ENCODE measurements around the gene CYB5B.
A peak's percentile ranks its signal among the peaks of the same experiment; 100 is the strongest.

CYB5B gene

DNA sequence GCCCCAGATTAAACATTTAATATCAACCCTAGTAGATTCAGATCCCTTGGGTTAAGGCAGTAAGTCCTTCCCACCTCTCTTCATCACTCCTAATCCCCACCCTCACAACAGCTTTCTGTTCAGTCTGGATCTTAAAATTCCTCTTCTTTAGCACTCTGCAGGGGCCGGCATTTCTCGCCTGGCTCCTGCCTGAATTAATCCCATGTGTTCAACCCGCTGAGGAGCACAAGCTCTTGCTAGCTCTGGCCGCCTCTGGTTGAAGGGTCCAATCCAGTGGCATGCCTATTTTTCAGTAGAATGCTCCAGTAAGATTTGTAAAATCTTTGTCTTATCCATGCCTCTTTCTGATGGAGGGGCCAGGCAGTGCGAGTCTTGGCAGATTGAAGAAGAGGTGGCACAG is 59.2 kb downstream of the CYB5B start:
- DNase-seq (ENCODE audit: low read depth in 2 of 2, low spot score in 1 of 2): no peak

- DNase-seq (ENCODE audit: low read depth in 2 of 2, low spot score in 1 of 2): no peak
These were observed 60.9 kb downstream of the CYB5B start for GRCh38 chr16:69485361-69485760.

GRCh38 chr16:69485816-69486215 is 61.4 kb downstream of the CYB5B start:
- DNase-seq (ENCODE audit: low read depth in 2 of 2, low spot score in 1 of 2): no peak

DNA sequence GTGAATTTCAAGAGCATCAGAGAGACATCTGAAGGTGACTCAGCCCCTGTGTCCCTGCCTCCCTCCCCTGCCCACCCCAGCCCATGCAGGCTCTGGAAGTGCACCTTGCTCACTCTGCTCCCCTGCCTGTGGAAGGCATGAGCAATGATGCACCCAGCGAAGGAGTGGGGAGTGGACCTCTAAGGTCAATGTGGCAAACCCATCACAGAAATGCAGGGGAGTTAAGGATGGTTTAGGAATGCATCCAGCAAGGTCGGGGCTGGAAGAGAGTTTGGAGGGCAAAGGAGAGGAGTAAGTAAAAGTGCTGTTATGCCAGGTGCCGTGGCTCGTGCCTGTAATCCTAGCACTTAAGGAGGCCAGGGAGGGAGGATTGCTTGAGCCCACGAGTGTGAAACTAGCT is 61.9 kb downstream of the CYB5B start:
- no peak for DNase-seq (ENCODE audit: low read depth in 2 of 2, low spot score in 1 of 2)

DNA sequence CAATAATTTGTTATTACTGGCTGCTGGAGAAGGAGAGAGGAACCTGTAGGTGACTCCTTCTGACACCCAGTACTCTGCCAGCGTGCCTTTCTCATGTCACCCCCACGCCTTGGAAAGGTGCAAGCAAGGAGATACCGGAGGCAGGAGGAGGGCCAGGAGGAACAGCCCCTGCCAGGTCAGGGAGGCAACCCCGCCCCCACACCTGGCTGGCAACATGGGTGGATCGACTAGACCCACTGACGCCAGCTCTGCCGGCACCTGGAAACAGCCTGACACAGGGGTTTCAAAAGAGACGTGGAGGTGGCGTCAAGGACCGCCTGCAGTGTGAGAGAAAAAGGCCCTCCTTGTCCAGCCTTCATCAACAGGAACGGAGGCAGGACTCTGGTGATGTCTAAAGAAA is 62.3 kb downstream of the CYB5B start:
- DNase-seq (ENCODE audit: low read depth in 2 of 2, low spot score in 1 of 2): no peak

- no peak for DNase-seq (ENCODE audit: low read depth in 2 of 2, low spot score in 1 of 2)
These were observed 66.4 kb downstream of the CYB5B start for GRCh38 chr16:69490707-69491324.

DNA sequence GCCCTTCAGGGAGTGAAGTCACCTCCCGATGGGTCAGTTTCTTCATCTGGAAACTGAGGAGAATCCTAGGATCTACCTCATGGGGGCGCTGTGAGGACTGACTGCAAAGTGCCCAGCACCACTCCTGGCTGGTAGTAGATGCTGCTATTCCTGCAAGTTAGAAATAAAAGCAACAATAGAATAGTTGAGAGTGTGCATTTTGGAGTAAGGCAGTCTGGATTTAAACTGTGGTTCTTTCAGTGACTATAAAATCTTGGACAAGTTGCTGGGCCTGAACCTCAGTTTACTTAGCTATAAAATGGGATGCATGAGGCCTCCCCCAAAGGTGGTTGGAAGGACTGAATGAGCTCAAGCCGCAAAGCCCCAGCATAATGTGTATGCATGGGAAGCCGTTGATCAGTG is 70.6 kb downstream of the CYB5B start:
- peak in 1 of 2 donors; percentile 9 for DNase-seq (ENCODE audit: low read depth in 2 of 2, low spot score in 1 of 2)

DNA sequence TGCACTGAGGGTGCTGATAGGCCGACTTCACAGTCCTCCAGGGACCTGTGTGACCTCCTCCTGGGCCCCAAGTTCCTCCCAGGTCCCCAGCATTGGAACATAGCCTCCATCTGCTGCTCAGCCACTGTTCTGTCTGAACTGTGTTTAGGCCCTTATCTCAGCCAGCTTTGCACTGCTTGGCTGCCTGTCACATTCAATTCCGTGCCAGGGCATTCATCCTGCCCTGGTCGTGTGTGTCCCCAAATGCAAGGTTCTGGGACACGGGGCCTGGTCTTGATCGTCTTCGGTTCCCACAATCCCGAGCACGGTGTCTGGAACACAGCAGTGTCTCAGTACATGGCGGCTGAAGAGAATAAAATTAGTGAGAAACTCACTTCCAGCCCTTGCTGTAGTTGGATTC is 71.4 kb downstream of the CYB5B start:
- no peak for DNase-seq (ENCODE audit: low read depth in 2 of 2, low spot score in 1 of 2)

GRCh38 chr16:69496376-69496775 is 72.0 kb downstream of the CYB5B start:
- no peak for DNase-seq (ENCODE audit: low read depth in 2 of 2, low spot score in 1 of 2)

GRCh38 chr16:69496896-69497295 is 72.5 kb downstream of the CYB5B start:
- DNase-seq (ENCODE audit: low read depth in 2 of 2, low spot score in 1 of 2): no peak

GRCh38 chr16:69497876-69498596 is 73.6 kb downstream of the CYB5B start:
- no peak for DNase-seq (ENCODE audit: low read depth in 2 of 2, low spot score in 1 of 2)

- no peak for DNase-seq (ENCODE audit: low read depth in 2 of 2, low spot score in 1 of 2)
These were observed 74.5 kb downstream of the CYB5B start for GRCh38 chr16:69498926-69499325.

GRCh38 chr16:69499541-69500230 is 75.3 kb downstream of the CYB5B start:
- no peak for DNase-seq (ENCODE audit: low read depth in 2 of 2, low spot score in 1 of 2)

- DNase-seq (ENCODE audit: low read depth in 2 of 2, low spot score in 1 of 2): no peak
These were observed 76.1 kb downstream of the CYB5B start for GRCh38 chr16:69500496-69500895.

- DNase-seq (ENCODE audit: low read depth in 2 of 2, low spot score in 1 of 2): no peak
These were observed 77.7 kb downstream of the CYB5B start for GRCh38 chr16:69501956-69502745.

GRCh38 chr16:69503244-69503643 is 78.8 kb downstream of the CYB5B start:
- DNase-seq (ENCODE audit: low read depth in 2 of 2, low spot score in 1 of 2): no peak

DNA sequence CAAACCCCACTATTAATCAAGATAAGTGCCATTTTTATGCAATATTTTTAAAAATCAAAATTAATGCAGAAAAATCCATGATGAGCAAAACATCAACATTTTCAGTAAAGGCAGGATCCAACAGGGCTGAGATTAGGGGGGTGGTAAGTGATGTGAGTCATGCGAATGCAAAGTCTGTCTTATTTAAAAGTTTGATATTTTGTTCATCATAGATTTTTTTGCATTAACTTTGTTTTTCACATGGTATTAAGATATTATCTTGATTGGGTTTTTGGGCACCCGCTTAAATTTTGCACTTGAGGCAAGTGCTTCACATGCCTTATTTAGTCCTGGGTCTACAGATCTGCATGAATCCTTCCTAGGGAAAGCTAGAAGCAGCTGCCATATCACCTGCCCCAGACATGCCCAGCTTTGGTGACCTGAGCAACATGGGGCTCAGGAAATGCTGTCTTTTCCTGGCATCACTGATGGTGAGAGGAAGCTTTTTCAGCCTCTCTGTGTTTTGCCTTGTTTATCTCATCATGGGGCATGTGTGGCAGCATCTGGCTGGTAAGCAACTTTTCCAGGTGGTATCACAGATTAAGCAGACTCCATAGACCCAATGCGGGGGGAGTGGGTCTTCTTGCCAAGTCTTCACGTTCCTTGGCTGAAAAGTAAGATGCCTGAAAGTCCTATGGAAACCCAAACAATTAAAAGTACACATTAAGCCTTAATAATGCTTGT is 83.8 kb downstream of the CYB5B start:
- no peak for DNase-seq (ENCODE audit: low read depth in 2 of 2, low spot score in 1 of 2)

DNA sequence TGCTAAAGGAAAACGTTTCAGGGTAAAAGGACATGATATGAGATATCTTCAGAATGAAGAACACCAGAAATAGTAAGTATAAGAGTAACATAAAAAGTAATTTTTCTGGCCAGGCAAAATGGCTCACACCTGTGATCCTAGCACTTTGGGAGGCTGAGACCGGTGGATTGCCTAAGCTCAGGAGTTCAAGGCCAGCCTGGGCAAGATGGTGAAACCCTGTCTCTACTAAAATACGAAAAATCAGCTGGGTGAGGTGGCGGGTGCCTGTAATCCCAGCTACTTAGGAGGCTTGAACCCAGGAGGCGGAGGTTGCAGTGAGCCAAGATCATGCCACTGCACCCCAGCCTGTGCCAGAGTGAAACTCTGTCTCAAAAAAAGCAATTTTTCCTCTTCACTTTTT is 84.7 kb downstream of the CYB5B start:
- no peak for DNase-seq (ENCODE audit: low read depth in 2 of 2, low spot score in 1 of 2)

DNA sequence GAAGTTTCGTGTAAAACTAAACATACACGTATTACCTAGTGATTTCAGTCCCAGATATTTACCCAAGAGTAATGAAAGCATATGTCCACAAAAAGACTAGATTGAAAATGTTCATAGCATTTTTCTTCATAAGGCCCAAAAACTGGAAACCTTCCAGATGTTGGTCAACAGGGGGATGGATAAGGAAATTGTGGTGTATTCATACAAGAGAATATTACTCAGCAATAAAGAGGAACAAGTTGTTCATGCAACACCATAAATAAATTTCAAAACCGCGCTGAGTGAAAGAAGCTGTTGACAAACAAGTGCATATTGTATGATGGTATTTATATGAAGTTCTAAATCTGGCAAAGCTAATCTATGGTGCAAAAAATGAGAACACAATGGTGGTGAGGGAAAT is 87.2 kb downstream of the CYB5B start:
- no peak for DNase-seq (ENCODE audit: low read depth in 2 of 2, low spot score in 1 of 2)

- DNase-seq (ENCODE audit: low read depth in 2 of 2, low spot score in 1 of 2): no peak
These were observed 89.0 kb downstream of the CYB5B start for GRCh38 chr16:69513180-69513966.

Data from stimulated activated CD8-positive, alpha-beta memory T cell treated with anti-CD3 and anti-CD28 coated beads, Interleukin-4, amount 100 ng/mL, for 4 hours (primary cell).